ENCODE data around the gene RGS19.

Gene RGS19

GRCh38 chr20:64057628-64058498, 21.5 kb downstream of the RGS19 start:
- no peak overlapping the region for H3K4me3 ChIP-seq (ENCODE audit: low read depth, low read length)
- POLR2A ChIA-PET, result no interaction called here
- DNase-seq (ENCODE audit: low read depth, low spot score), result no peak
- peak; percentile 95 for TF ChIP-seq CTCF (IDR thresholded peaks at IDR 0.05; ENCODE audit: insufficient read depth, low read length, missing control alignments)
- CTCF ChIA-PET, result interaction anchor here (0.6 to 7.3 kb wide), 17 partner anchors 8 to 101 kb away, joined by 3 to 54 read pairs (median 4); partner anchors contain the start of genes LKAAEAR1, OPRL1, PRPF6 and RGS19

GRCh38 chr20:64056889-64057627, 22.3 kb downstream of the RGS19 start:
- CTCF ChIA-PET, result interaction anchor here (0.6 to 7.3 kb wide), 19 partner anchors 9 to 100 kb away, joined by 3 to 54 read pairs (median 4); partner anchors contain the start of genes LKAAEAR1, OPRL1, PRPF6 and RGS19
- no peak for DNase-seq (ENCODE audit: low read depth, low spot score)
- H3K4me3 ChIP-seq (ENCODE audit: low read depth, low read length), result no peak overlapping the region
- POLR2A ChIA-PET, result no interaction called here
- no peak for TF ChIP-seq CTCF (IDR thresholded peaks at IDR 0.05; ENCODE audit: insufficient read depth, low read length, missing control alignments)

- no peak for TF ChIP-seq CTCF (IDR thresholded peaks at IDR 0.05; ENCODE audit: insufficient read depth, low read length, missing control alignments)
- POLR2A ChIA-PET, result no interaction called here
- CTCF ChIA-PET, result interaction anchor here (0.9 to 7.3 kb wide), 6 partner anchors 16 to 100 kb away, joined by 3 to 54 read pairs (median 4); partner anchors contain the start of genes PRPF6, SAMD10 and UCKL1
- no peak for DNase-seq (ENCODE audit: low read depth, low spot score)
- H3K4me3 ChIP-seq (ENCODE audit: low read depth, low read length), result no peak overlapping the region
These were observed 22.8 kb downstream of the RGS19 start for GRCh38 chr20:64056639-64056888.

GRCh38 chr20:64055893-64056638, 23.3 kb downstream of the RGS19 start:
- H3K4me3 ChIP-seq (ENCODE audit: low read depth, low read length), result no peak overlapping the region
- POLR2A ChIA-PET, result no interaction called here
- CTCF ChIA-PET, result interaction anchor here (0.9 to 7.3 kb wide), 6 partner anchors 16 to 99 kb away, joined by 3 to 54 read pairs (median 4); partner anchors contain the start of genes PRPF6, SAMD10 and UCKL1
- no peak for TF ChIP-seq CTCF (IDR thresholded peaks at IDR 0.05; ENCODE audit: insufficient read depth, low read length, missing control alignments)
- no peak for DNase-seq (ENCODE audit: low read depth, low spot score)

GRCh38 chr20:64055396-64055892, 23.9 kb downstream of the RGS19 start:
- TF ChIP-seq CTCF (IDR thresholded peaks at IDR 0.05; ENCODE audit: insufficient read depth, low read length, missing control alignments), result no peak
- POLR2A ChIA-PET, result interaction anchor here (1.3 kb wide), 1 partner anchor 7 kb away, joined by 6 read pairs; the partner anchor contains the start of gene TCEA2
- DNase-seq (ENCODE audit: low read depth, low spot score), result no peak
- CTCF ChIA-PET, result interaction anchor here (1.4 to 2.2 kb wide), 4 partner anchors 10 to 75 kb away, joined by 3 to 8 read pairs (median 6); partner anchors contain the start of genes PRPF6 and SAMD10
- no peak overlapping the region for H3K4me3 ChIP-seq (ENCODE audit: low read depth, low read length)

Data from AG04449 (cell line).